H1 (cell line): ENCODE results near the gene ASTN2. TPM values are rescaled to one million over a fixed set of nuclear protein-coding genes. Genes with fewer than 3 reads are reported as not detected.

Experiments used
- BCL11A ChIP-seq, 2 experiments: IDR thresholded peaks; one replicate each; pipeline ENCODE4 v1.6.1; 2011; ENCODE audit warnings: low read depth in 2 of 2, low read length in 2 of 2, mild to moderate bottlenecking in 2 of 2
- CHD2 ChIP-seq: IDR thresholded peaks from 2 replicates; pipeline ENCODE4 v1.6.1; 2012; ENCODE audit warnings: low read length, improper control_type of control experiment
- EGR1 ChIP-seq: IDR thresholded peaks from 2 replicates; pipeline ENCODE4 v1.6.1; 2011; ENCODE audit warnings: low read depth, low read length, borderline replicate concordance
- EP300 ChIP-seq, 2 experiments: IDR thresholded peaks; 1 replicate in 1 of 2; 2 replicates in 1 of 2; pipeline ENCODE4 v1.6.1; 2011 to 2012; ENCODE audit warnings: low read depth in 2 of 2, low read length in 2 of 2, mild to moderate bottlenecking in 2 of 2, borderline replicate concordance in 1 of 2, inconsistent platforms in 1 of 2, moderate library complexity in 1 of 2
- SAP30 ChIP-seq: fragments of 300-600 bp; sonication (generic); IDR thresholded peaks from 2 replicates; pipeline ENCODE4 v1.7.1; 2012; ENCODE audit warnings: low read length, moderate library complexity, mild to moderate bottlenecking, inconsistent platforms; ENCODE audit not compliant: insufficient read depth, insufficient replicate concordance
- SRF ChIP-seq: IDR thresholded peaks from 2 replicates; pipeline ENCODE4 v1.6.1; 2011; ENCODE audit warnings: mild to moderate bottlenecking, low read depth, low read length, moderate library complexity
- SUZ12 ChIP-seq: fragments of 200-600 bp; sonication (generic); IDR thresholded peaks from 2 replicates; pipeline ENCODE4 v1.6.1; 2012; ENCODE audit warnings: mild to moderate bottlenecking, inconsistent platforms, low read length, moderate library complexity, mixed read lengths
- YY1 ChIP-seq: IDR thresholded peaks from 2 replicates; pipeline ENCODE4 v1.6.1; 2011; ENCODE audit warnings: low read depth, mild to moderate bottlenecking, low read length
- polyA plus RNA-seq, 7 experiments: library from polyadenylated mRNA; depleted of rRNA in 3 of 7; stranded (reverse) in 5 of 7; unstranded in 2 of 7; fragments of >200 nt in 5 of 7; fragments of 200-250 nt in 2 of 7; gene quantifications; 1 replicate in 5 of 7; 2 replicates in 1 of 7; 4 replicates in 1 of 7; pipeline versions ENCODE4 v1.2.1 to v1.2.3, GENCODE V29; 2011 to 2013; ENCODE audit warnings: missing spikeins in 2 of 7, mixed read lengths in 2 of 7
- total RNA-seq: library from RNA; stranded (reverse); fragmentation: NEBNext Ultra II Directional; extraction: Animal tissue kit (Norgen Biotek cat#: 25700); gene quantifications from 2 replicates; pipeline ENCODE4 v1.2.1, GENCODE V29; 2021
- TF ChIP-seq, protein P1 (sequence below): fragments of 300-600 bp; sonication (generic); IDR thresholded peaks from 2 replicates; pipeline ENCODE4 v1.7.1; 2012; ENCODE audit warnings: low read length, moderate library complexity, mild to moderate bottlenecking, inconsistent platforms; ENCODE audit not compliant: insufficient replicate concordance

The ASTN2 gene
- total and polyA plus RNA-seq, 2 of the 8 experiments (the other 6 are each of a cell fraction or from before 2014, with no cell fraction given): 8.2 to 13.7 TPM

DNA sequence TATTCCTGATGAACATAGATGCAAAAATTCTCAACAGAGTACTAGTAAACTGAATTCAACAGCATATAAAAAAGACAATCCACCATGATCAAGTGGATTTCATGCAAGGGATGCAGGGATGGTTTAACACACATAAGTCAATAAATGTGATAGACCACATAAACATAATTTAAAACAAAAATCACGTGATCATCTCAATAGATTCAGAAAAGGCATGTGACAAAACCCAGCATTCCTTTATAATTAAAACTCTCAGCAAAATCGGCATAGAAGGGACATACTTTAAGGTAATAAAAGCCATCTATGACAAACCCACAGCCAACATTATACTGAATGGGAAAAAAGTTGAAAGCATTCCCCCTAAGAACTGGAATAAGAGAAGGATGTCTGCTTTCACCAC, 894.6 kb downstream of the ASTN2 start (continued):
- TF ChIP-seq, protein P1, sequence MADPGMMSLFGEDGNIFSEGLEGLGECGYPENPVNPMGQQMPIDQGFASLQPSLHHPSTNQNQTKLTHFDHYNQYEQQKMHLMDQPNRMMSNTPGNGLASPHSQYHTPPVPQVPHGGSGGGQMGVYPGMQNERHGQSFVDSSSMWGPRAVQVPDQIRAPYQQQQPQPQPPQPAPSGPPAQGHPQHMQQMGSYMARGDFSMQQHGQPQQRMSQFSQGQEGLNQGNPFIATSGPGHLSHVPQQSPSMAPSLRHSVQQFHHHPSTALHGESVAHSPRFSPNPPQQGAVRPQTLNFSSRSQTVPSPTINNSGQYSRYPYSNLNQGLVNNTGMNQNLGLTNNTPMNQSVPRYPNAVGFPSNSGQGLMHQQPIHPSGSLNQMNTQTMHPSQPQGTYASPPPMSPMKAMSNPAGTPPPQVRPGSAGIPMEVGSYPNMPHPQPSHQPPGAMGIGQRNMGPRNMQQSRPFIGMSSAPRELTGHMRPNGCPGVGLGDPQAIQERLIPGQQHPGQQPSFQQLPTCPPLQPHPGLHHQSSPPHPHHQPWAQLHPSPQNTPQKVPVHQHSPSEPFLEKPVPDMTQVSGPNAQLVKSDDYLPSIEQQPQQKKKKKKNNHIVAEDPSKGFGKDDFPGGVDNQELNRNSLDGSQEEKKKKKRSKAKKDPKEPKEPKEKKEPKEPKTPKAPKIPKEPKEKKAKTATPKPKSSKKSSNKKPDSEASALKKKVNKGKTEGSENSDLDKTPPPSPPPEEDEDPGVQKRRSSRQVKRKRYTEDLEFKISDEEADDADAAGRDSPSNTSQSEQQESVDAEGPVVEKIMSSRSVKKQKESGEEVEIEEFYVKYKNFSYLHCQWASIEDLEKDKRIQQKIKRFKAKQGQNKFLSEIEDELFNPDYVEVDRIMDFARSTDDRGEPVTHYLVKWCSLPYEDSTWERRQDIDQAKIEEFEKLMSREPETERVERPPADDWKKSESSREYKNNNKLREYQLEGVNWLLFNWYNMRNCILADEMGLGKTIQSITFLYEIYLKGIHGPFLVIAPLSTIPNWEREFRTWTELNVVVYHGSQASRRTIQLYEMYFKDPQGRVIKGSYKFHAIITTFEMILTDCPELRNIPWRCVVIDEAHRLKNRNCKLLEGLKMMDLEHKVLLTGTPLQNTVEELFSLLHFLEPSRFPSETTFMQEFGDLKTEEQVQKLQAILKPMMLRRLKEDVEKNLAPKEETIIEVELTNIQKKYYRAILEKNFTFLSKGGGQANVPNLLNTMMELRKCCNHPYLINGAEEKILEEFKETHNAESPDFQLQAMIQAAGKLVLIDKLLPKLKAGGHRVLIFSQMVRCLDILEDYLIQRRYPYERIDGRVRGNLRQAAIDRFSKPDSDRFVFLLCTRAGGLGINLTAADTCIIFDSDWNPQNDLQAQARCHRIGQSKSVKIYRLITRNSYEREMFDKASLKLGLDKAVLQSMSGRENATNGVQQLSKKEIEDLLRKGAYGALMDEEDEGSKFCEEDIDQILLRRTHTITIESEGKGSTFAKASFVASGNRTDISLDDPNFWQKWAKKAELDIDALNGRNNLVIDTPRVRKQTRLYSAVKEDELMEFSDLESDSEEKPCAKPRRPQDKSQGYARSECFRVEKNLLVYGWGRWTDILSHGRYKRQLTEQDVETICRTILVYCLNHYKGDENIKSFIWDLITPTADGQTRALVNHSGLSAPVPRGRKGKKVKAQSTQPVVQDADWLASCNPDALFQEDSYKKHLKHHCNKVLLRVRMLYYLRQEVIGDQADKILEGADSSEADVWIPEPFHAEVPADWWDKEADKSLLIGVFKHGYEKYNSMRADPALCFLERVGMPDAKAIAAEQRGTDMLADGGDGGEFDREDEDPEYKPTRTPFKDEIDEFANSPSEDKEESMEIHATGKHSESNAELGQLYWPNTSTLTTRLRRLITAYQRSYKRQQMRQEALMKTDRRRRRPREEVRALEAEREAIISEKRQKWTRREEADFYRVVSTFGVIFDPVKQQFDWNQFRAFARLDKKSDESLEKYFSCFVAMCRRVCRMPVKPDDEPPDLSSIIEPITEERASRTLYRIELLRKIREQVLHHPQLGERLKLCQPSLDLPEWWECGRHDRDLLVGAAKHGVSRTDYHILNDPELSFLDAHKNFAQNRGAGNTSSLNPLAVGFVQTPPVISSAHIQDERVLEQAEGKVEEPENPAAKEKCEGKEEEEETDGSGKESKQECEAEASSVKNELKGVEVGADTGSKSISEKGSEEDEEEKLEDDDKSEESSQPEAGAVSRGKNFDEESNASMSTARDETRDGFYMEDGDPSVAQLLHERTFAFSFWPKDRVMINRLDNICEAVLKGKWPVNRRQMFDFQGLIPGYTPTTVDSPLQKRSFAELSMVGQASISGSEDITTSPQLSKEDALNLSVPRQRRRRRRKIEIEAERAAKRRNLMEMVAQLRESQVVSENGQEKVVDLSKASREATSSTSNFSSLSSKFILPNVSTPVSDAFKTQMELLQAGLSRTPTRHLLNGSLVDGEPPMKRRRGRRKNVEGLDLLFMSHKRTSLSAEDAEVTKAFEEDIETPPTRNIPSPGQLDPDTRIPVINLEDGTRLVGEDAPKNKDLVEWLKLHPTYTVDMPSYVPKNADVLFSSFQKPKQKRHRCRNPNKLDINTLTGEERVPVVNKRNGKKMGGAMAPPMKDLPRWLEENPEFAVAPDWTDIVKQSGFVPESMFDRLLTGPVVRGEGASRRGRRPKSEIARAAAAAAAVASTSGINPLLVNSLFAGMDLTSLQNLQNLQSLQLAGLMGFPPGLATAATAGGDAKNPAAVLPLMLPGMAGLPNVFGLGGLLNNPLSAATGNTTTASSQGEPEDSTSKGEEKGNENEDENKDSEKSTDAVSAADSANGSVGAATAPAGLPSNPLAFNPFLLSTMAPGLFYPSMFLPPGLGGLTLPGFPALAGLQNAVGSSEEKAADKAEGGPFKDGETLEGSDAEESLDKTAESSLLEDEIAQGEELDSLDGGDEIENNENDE: no peak
- no peak for TF ChIP-seq BCL11A (IDR thresholded peaks at IDR 0.05; ENCODE audit: low read depth in 2 of 2, low read length in 2 of 2)
- no peak for TF ChIP-seq SRF
- TF ChIP-seq YY1: no peak
- no peak for TF ChIP-seq SAP30
- no peak for TF ChIP-seq EGR1
- no peak for TF ChIP-seq EP300 (IDR thresholded peaks at IDR 0.05; ENCODE audit: borderline replicate concordance in 1 of 2, low read depth in 2 of 2, low read length in 2 of 2)
- TF ChIP-seq SUZ12: no peak
- no peak for TF ChIP-seq CHD2
